GM12878 (cell line): ENCODE data around the gene FRMD3. TPM values are rescaled to one million over a fixed set of nuclear protein-coding genes. Genes with fewer than 3 reads are reported as not detected.

Experiments used
- ATAC-seq: fragments of 200-7000 bp; cut with Tn5 transposase; 3 replicates; pipeline ENCODE4 v1.9.1; 2020; ENCODE audit warnings: mild to moderate bottlenecking, moderate library complexity
- BruUV-seq: library from RNA; stranded (reverse); fragments of 400-500 nt; replicated peaks from 2 replicates; lab custom pipeline; 2021; lab: Mats Ljungman, UMichigan
- CTCF ChIA-PET: fragments of 300-600 bp; sonication (Branson Sonifier 250); formaldehyde crosslinking; extraction: SDS; loops from one replicate; lab custom pipeline; 2021; ENCODE audit warnings: inconsistent platforms; lab: Yijun Ruan, JAX
- POLR2A ChIA-PET: fragments of 350-600 bp; formaldehyde crosslinking; extraction: SDS; loops from one replicate; lab custom pipeline; 2021; ENCODE audit warnings: inconsistent platforms; lab: Charles Lee
- RAD21 ChIA-PET: fragments of 300-600 bp; sonication (Branson Sonifier 250); formaldehyde crosslinking; loops from one replicate; lab custom pipeline; 2023; ENCODE audit warnings: antibody characterized with exemption; ENCODE audit not compliant: unreplicated experiment; lab: Charles Lee
- SMC1A ChIA-PET: fragments of 300-600 bp; sonication (Branson Sonifier 250); formaldehyde crosslinking; loops from one replicate; lab custom pipeline; 2023; ENCODE audit not compliant: unreplicated experiment, uncharacterized antibody; lab: Charles Lee
- DNase-seq: peaks from one replicate; pipeline ENCODE4 v3.0.0-alpha.2; 2011; ENCODE audit warnings: low read depth, low spot score
- FAIRE-seq: peaks from 3 replicates; lab custom pipeline; 2011; peaks lifted over from hg19 to GRCh38; lab: Jason Lieb, UNC
- H2AFZ ChIP-seq: 2 replicates; pipeline ENCODE4 v1.6.0; 2011; ENCODE audit warnings: low read depth, low read length, control low read depth; ENCODE audit not compliant: control insufficient read depth
- H3K27ac ChIP-seq: 2 replicates; pipeline ENCODE4 v1.5.1; 2011; ENCODE audit warnings: control low read depth; ENCODE audit not compliant: control insufficient read depth, insufficient read depth
- H3K27me3 ChIP-seq, 2 experiments: replicated peaks in 1 of 2; 2 replicates each; pipeline versions ENCODE4 v1.6.0 to v1.6.1; 2011; ENCODE audit warnings: low read length in 1 of 2; ENCODE audit not compliant: control insufficient read depth in 2 of 2, insufficient read depth in 2 of 2
- H3K36me3 ChIP-seq, 2 experiments: 2 replicates each; pipeline ENCODE4 v1.5.1; 2011; ENCODE audit warnings: low read length in 1 of 2; ENCODE audit not compliant: control insufficient read depth in 2 of 2, insufficient read depth in 2 of 2
- H3K4me1 ChIP-seq: 2 replicates; pipeline ENCODE4 v1.6.1; 2011; ENCODE audit warnings: mild to moderate bottlenecking, low read length, moderate library complexity, mixed read lengths; ENCODE audit not compliant: control insufficient read depth, insufficient read depth
- H3K4me2 ChIP-seq: 2 replicates; pipeline ENCODE4 v1.6.0; 2011; ENCODE audit warnings: control low read depth; ENCODE audit not compliant: control insufficient read depth, insufficient read depth
- H3K4me3 ChIP-seq: fragments of 200-600 bp; sonication (generic); 2 replicates; pipeline ENCODE4 v1.5.1; 2016
- H3K79me2 ChIP-seq: 2 replicates; pipeline ENCODE4 v1.6.0; 2011; ENCODE audit warnings: low read length; ENCODE audit not compliant: control insufficient read depth, insufficient read depth
- H3K9ac ChIP-seq: 2 replicates; pipeline ENCODE4 v1.8.0; 2011; ENCODE audit warnings: low read length, control low read depth, mixed read lengths; ENCODE audit not compliant: control insufficient read depth, insufficient read depth
- H3K9me3 ChIP-seq: replicated peaks from 3 replicates; pipeline ENCODE4 v1.5.1; 2011; ENCODE audit warnings: mild to moderate bottlenecking, low read length; ENCODE audit not compliant: control insufficient read depth, insufficient read depth
- H4K20me1 ChIP-seq: 2 replicates; pipeline ENCODE4 v1.6.0; 2011; ENCODE audit not compliant: control insufficient read depth, insufficient read depth
- BACH1 ChIP-seq: fragments of 450-650 bp; IDR thresholded peaks from 2 replicates; pipeline ENCODE4 v1.6.1; 2017; ENCODE audit warnings: mild to moderate bottlenecking, borderline replicate concordance
- BCLAF1 ChIP-seq: fragments of 450-650 bp; IDR thresholded peaks from 2 replicates; pipeline ENCODE4 v1.6.1; 2017; ENCODE audit warnings: antibody characterized with exemption, mild to moderate bottlenecking, moderate library complexity
- DPF2 ChIP-seq: fragments of 450-650 bp; IDR thresholded peaks from 2 replicates; pipeline ENCODE4 v1.6.1; 2017; ENCODE audit warnings: mild to moderate bottlenecking
- ESRRA ChIP-seq: IDR thresholded peaks from 2 replicates; pipeline ENCODE4 v1.6.1; 2012; ENCODE audit warnings: mild to moderate bottlenecking, low read length, improper control_type of control experiment
- ETV6 ChIP-seq, 2 experiments: fragments of 450-650 bp in 1 of 2; IDR thresholded peaks in 1 of 2; conservative IDR thresholded peaks in 1 of 2; 2 replicates each; pipeline ENCODE4 v1.6.1; 2014; ENCODE audit warnings: antibody characterized with exemption in 1 of 2, borderline replicate concordance in 1 of 2, low read depth in 1 of 2, mild to moderate bottlenecking in 1 of 2, moderate library complexity in 1 of 2
- GATAD2B ChIP-seq: fragments of 450-650 bp; conservative IDR thresholded peaks from 2 replicates; pipeline ENCODE4 v1.6.1; 2017; ENCODE audit warnings: low read depth, mild to moderate bottlenecking, moderate library complexity
- NFIC ChIP-seq: IDR thresholded peaks from 2 replicates; pipeline ENCODE4 v1.6.1; 2012; ENCODE audit warnings: low read depth, mild to moderate bottlenecking, inconsistent platforms, low read length, moderate library complexity
- POLR2AphosphoS2 ChIP-seq: IDR thresholded peaks from 2 replicates; pipeline ENCODE4 v1.6.1; 2011; ENCODE audit warnings: low read depth, mild to moderate bottlenecking, low read length, improper control_type of control experiment, moderate library complexity
- RB1 ChIP-seq: fragments of 450-650 bp; formaldehyde crosslinking; IDR thresholded peaks from 2 replicates; pipeline ENCODE4 v1.6.1; 2017; ENCODE audit warnings: mild to moderate bottlenecking, borderline replicate concordance
- RELA ChIP-seq: fragments of 450-650 bp; IDR thresholded peaks from 2 replicates; pipeline ENCODE4 v1.8.0; 2014; ENCODE audit warnings: borderline replicate concordance; ENCODE audit not compliant: partially characterized antibody
- SMAD5 ChIP-seq: IDR thresholded peaks from 2 replicates; pipeline ENCODE4 v1.6.1; 2016; ENCODE audit warnings: antibody characterized with exemption, low read depth
- TAF1 ChIP-seq: IDR thresholded peaks from 2 replicates; pipeline ENCODE4 v1.6.1; 2011; ENCODE audit warnings: mild to moderate bottlenecking, low read depth, low read length, borderline replicate concordance
- USF2 ChIP-seq: IDR thresholded peaks from 2 replicates; pipeline ENCODE4 v1.6.1; 2011; ENCODE audit warnings: low read depth, low read length, improper control_type of control experiment, borderline replicate concordance
- ZBTB4 ChIP-seq: fragments of 450-650 bp; formaldehyde crosslinking; IDR thresholded peaks from 2 replicates; pipeline ENCODE4 v1.4.0; 2022; ENCODE audit warnings: mild to moderate bottlenecking, moderate library complexity
- WGBS: methylation state at CpG from one replicate; pipeline ENCODE4 v1.1.6; 2016; ENCODE audit warnings: low lambda C conversion rate; ENCODE audit not compliant: insufficient replicate concordance, insufficient coverage; ENCODE audit errors: missing lambda C conversion rate; 5-methylcytosine and 5-hydroxymethylcytosine counted together
- in situ Hi-C: fragments of 300-500 bp; cut with MboI; formaldehyde crosslinking; loops from 9 replicates; pipeline ENCODE4 v1.14.3; 2018; ENCODE audit warnings: mixed read lengths
- intact Hi-C: fragments of 100-400 bp; cut with micrococcal nuclease; formaldehyde crosslinking; loops from one replicate; pipeline ENCODE4 v1.14.2; 2022; ENCODE audit not compliant: unreplicated experiment
- polyA plus RNA-seq, 11 experiments: library from polyadenylated mRNA; depleted of rRNA in 4 of 11; unstranded in 6 of 11; stranded (reverse) in 5 of 11; fragments of >200 nt; fragmentation: Nextera tagmentation in 4 of 11; fragmentation: Illumina TruSeq in 1 of 11; extraction: Ambion mirVana in 4 of 11; extraction: Trizol in 1 of 11; gene quantifications; 1 replicate in 1 of 11; 2 replicates in 10 of 11; pipeline versions ENCODE4 v1.2.1 to v1.2.3, GENCODE V29; 2011 to 2016; ENCODE audit warnings: inconsistent platforms in 2 of 11, missing spikeins in 2 of 11, low read depth in 1 of 11
- total RNA-seq, 4 experiments: library from RNA; depleted of rRNA in 3 of 4; stranded (reverse); fragments of >200 nt in 3 of 4; fragmentation: Illumina TruSeq in 1 of 4; extraction: Trizol in 1 of 4; gene quantifications; 2 replicates each; pipeline versions ENCODE4 v1.2.1 to v1.2.3, GENCODE V29; 2013 to 2021

Gene FRMD3
- total and polyA plus RNA-seq, 10 of the 15 experiments (the other 5 are each of a cell fraction or from before 2014, with no cell fraction given) = 0.04 to 0.68 (median 0.21) TPM; not detected in 1

- no peak for DNase-seq
- no peaks in the 10 kb centered on the region for H4K20me1 ChIP-seq
- no peak overlapping the region for H3K4me3 ChIP-seq
- RAD21 ChIA-PET = no interaction called here
- in situ Hi-C loops = no loop called here
- no peaks in the 10 kb centered on the region for H3K79me2 ChIP-seq
- no peaks in the 10 kb centered on the region for H3K4me1 ChIP-seq
- BruUV-seq = no TSS peak
- CTCF ChIA-PET = no interaction called here
- ATAC-seq = no peak
- no peak for TF ChIP-seq NFIC
- no peak for TF ChIP-seq SMAD5
- no peak for TF ChIP-seq RB1
- no peak for TF ChIP-seq USF2
- TF ChIP-seq POLR2AphosphoS2 = no peak
- no peak for TF ChIP-seq RELA
- TF ChIP-seq DPF2 = no peak
- no peak for TF ChIP-seq ESRRA
- no peak for TF ChIP-seq TAF1
- TF ChIP-seq BCLAF1 = no peak
- no peak for TF ChIP-seq GATAD2B
- TF ChIP-seq ETV6 (conservative IDR thresholded peaks at IDR 0.05 in 1 of 2, IDR thresholded peaks at IDR 0.05 in 1 of 2; ENCODE audit: borderline replicate concordance in 1 of 2, low read depth in 1 of 2) = no peak
- no peak for TF ChIP-seq BACH1
- TF ChIP-seq ZBTB4 (CRISPR knock-in tag) = no peak
- TF ChIP-seq, all 136 proteins: peak for 0
- H3K9ac ChIP-seq = no peak overlapping the region
- 43% methylated on average over 9 of the region's 9 CpGs for WGBS
- H3K27ac ChIP-seq = no peak overlapping the region
- no peaks in the 10 kb centered on the region for H3K9me3 ChIP-seq
- no peaks in the 10 kb centered on the region for H3K27me3 ChIP-seq
- POLR2A ChIA-PET = no interaction called here
- intact Hi-C loops = loop anchor here (10.0 kb wide), 1 partner anchor 387 kb away; no protein-coding TSS in a partner anchor
- no peak for FAIRE-seq
- H2AFZ ChIP-seq = no peak overlapping the region
- SMC1A ChIA-PET = no interaction called here
- H3K4me2 ChIP-seq = no peak overlapping the region
- no peaks in the 10 kb centered on the region for H3K36me3 ChIP-seq
Observed at GRCh38 chr9:83208065-83208850, 329.9 kb downstream of the FRMD3 start.
